ENCODE results near the gene BTNL2. TPM values are rescaled to one million over a fixed set of nuclear protein-coding genes. Genes with fewer than 3 reads are reported as not detected.

The BTNL2 gene
- total and polyA plus RNA-seq, 2 of the 13 experiments (the other 11 are each of a cell fraction or from before 2014, with no cell fraction given) = not detected

- POLR2A ChIA-PET = no interaction called here
- H3K36me3 ChIP-seq (replicated peaks in 1 of 2; ENCODE audit: control insufficient read depth in 1 of 2, insufficient read depth in 2 of 2, low read length in 2 of 2) = no peaks in the 10 kb centered on the region
- no peak for ATAC-seq
- intact Hi-C loops (cut with micrococcal nuclease; ENCODE audit: unreplicated experiment) = loop anchor here (5.0 kb wide), 1 partner anchor 267 kb away; no protein-coding TSS in a partner anchor
- H3K9ac ChIP-seq (ENCODE audit: insufficient read depth, low read depth, low read length) = no peak overlapping the region
- H3K4me2 ChIP-seq (ENCODE audit: low read depth, low read length) = no peak overlapping the region
- no peak overlapping the region for H2AFZ ChIP-seq (ENCODE audit: low read length)
- CTCF ChIA-PET (ENCODE audit: low intra/inter-chr PET ratio, low total read pairs) = no interaction called here
- H4K20me1 ChIP-seq (ENCODE audit: insufficient read depth, low read length) = no peaks in the 10 kb centered on the region
- H3K27me3 ChIP-seq (ENCODE audit: control insufficient read depth in 1 of 2, insufficient read depth in 2 of 2, low read length in 2 of 2) = no peaks in the 10 kb centered on the region
- no peak overlapping the region for H3K27ac ChIP-seq (ENCODE audit: extremely low read length, insufficient read depth, low read length)
- in situ Hi-C loops (cut with HindIII; ENCODE audit: extremely low pct_ligation_motif_present, low pct_unique_long_range_greater_than_20kb) = no loop called here
- H3K79me2 ChIP-seq (ENCODE audit: insufficient read depth, low read length) = no peaks in the 10 kb centered on the region
- no peaks in the 10 kb centered on the region; the same call in 1 of the 2 replicates for H3K9me3 ChIP-seq (ENCODE audit: low read length)
- BruUV-seq (replicated peaks) = no TSS peak
- no peak overlapping the region for H3K4me3 ChIP-seq (replicated peaks in 1 of 3; ENCODE audit: insufficient read depth in 1 of 3, low read depth in 2 of 3, low read length in 3 of 3)
- peaks cover 8% of the 10 kb centered on the region for H3K4me1 ChIP-seq (ENCODE audit: insufficient read depth, low read length)
- TF ChIP-seq ZNF280B (CRISPR knock-in tag; IDR thresholded peaks at IDR 0.05; ENCODE audit: borderline replicate concordance) (no peak), ETS1 (CRISPR knock-in tag; IDR thresholded peaks at IDR 0.05) (no peak), NONO (IDR thresholded peaks at IDR 0.05) (no peak), NONO (CRISPR knock-in tag; conservative IDR thresholded peaks at IDR 0.05) (no peak), ZNF724P (CRISPR knock-in tag; IDR thresholded peaks at IDR 0.05; ENCODE audit: borderline replicate concordance) (no peak), NR2F2 (IDR thresholded peaks at IDR 0.05; ENCODE audit: borderline replicate concordance, low read depth) (no peak), ZNF451 (CRISPR knock-in tag; IDR thresholded peaks at IDR 0.05) (no peak), ZNF276 (CRISPR knock-in tag; IDR thresholded peaks at IDR 0.05; ENCODE audit: low read depth) (no peak)
- WGBS (ENCODE audit: low lambda C conversion rate) = 0% methylated on average over 2 of the region's 3 CpGs
- DNase-seq (ENCODE audit: low spot score) = no peak
- FAIRE-seq = no peak
Observed at GRCh38 chr6:32430179-32430578, 23.2 kb upstream of the BTNL2 start.
